Measurements from ENCODE around the gene RMRP.
"Not testable (repeated sequence)": the region's sequence is repeated elsewhere in the genome, so short reads cannot be mapped to it uniquely, and the experiment has no call there.

The RMRP gene

GRCh38 chr9:35641478-35641877 lies 16.3 kb downstream of the RMRP start:
- peak; percentile 0 to 29 for DNase-seq

GRCh38 chr9:35640431-35640830 lies 17.4 kb downstream of the RMRP start:
- not testable (repeated sequence) for DNase-seq

GRCh38 chr9:35639631-35640030 lies 18.2 kb downstream of the RMRP start:
- no peak for DNase-seq

- not testable (repeated sequence) for DNase-seq
These were observed 18.6 kb downstream of the RMRP start for GRCh38 chr9:35639225-35639624.

- DNase-seq = peak in 1 of 2 donors; percentile 0
These were observed 19.1 kb downstream of the RMRP start for GRCh38 chr9:35638751-35639150.

GRCh38 chr9:35637427-35637955 lies 20.3 kb downstream of the RMRP start:
- DNase-seq = not testable (repeated sequence)

- not testable (repeated sequence) for DNase-seq
These were observed 21.0 kb downstream of the RMRP start for GRCh38 chr9:35636877-35637246.

- DNase-seq = peak; percentile 49 to 86
These were observed 21.5 kb downstream of the RMRP start for GRCh38 chr9:35636135-35636876.

GRCh38 chr9:35635730-35636129 lies 22.1 kb downstream of the RMRP start:
- DNase-seq = peak; percentile 1 to 30

GRCh38 chr9:35629597-35629996 lies 28.2 kb downstream of the RMRP start:
- no peak for DNase-seq

GRCh38 chr9:35628389-35628991 lies 29.3 kb downstream of the RMRP start:
- DNase-seq = peak in 1 of 2 donors; percentile 66

- no peak for DNase-seq
These were observed 30.2 kb downstream of the RMRP start for GRCh38 chr9:35627575-35627974.

- DNase-seq = no peak
These were observed 38.0 kb downstream of the RMRP start for GRCh38 chr9:35619800-35620158.

GRCh38 chr9:35618854-35619799 lies 38.7 kb downstream of the RMRP start:
- DNase-seq = peak; percentile 32 to 55

GRCh38 chr9:35618325-35618727 lies 39.5 kb downstream of the RMRP start, which contains the start of gene CD72:
Gene CD72 (minus strand): TSS chr9:35618413. CDS start chr9:35618303, 110 bp downstream.
- peak; percentile 61 to 70 for DNase-seq

GRCh38 chr9:35617548-35617947 lies 40.3 kb downstream of the RMRP start:
- no peak for DNase-seq

- peak; percentile 46 to 49 for DNase-seq
These were observed 40.9 kb downstream of the RMRP start for GRCh38 chr9:35616681-35617459.

GRCh38 chr9:35615981-35616680 lies 41.7 kb downstream of the RMRP start:
- no peak for DNase-seq

- DNase-seq = no peak
These were observed 45.0 kb downstream of the RMRP start for GRCh38 chr9:35612843-35613242.

- DNase-seq = not testable (repeated sequence)
These were observed 45.8 kb downstream of the RMRP start for GRCh38 chr9:35612066-35612465.

GRCh38 chr9:35611230-35611797 lies 46.5 kb downstream of the RMRP start:
- peak; percentile 46 to 63 for DNase-seq

Measured in inflammatory macrophage (primary cell).